IMR-90 (cell line): ENCODE data around the gene DZIP3. TPM values are rescaled to one million over a fixed set of nuclear protein-coding genes. Genes with fewer than 3 reads are reported as not detected.
A peak's percentile ranks its signal among the peaks of the same experiment; 100 is the strongest.

Experiments used
- ATAC-seq: fragments of 200-7000 bp; cut with Tn5 transposase; 2 replicates; pipeline ENCODE4 v1.9.1; 2020; ENCODE audit warnings: low read depth, mild to moderate bottlenecking, moderate library complexity
- BruUV-seq: library from RNA; stranded (reverse); fragments of 400-500 nt; replicated peaks from 2 replicates; lab custom pipeline; 2021; lab: Mats Ljungman, UMichigan
- CTCF ChIA-PET: fragments of 300-600 bp; formaldehyde crosslinking; extraction: SDS; loops from one replicate; lab custom pipeline; 2021; ENCODE audit warnings: antibody characterized with exemption; lab: Yijun Ruan, JAX
- POLR2A ChIA-PET: fragments of 300-600 bp; sonication (Branson Sonifier 250); formaldehyde crosslinking; loops from one replicate; lab custom pipeline; 2022; ENCODE audit warnings: antibody characterized with exemption; ENCODE audit not compliant: unreplicated experiment; lab: Charles Lee
- DNase-seq: peaks from one replicate; pipeline ENCODE4 v3.0.0; 2013
- H2AFZ ChIP-seq: replicated peaks from 2 replicates; pipeline ENCODE3; 2013; ENCODE audit warnings: low read length, mild to moderate bottlenecking; ENCODE audit not compliant: poor library complexity
- H2AK5ac ChIP-seq: 2 replicates; pipeline ENCODE4 v1.6.1; 2013; ENCODE audit warnings: low read depth, low read length, inconsistent platforms
- H2AK9ac ChIP-seq: replicated peaks from 2 replicates; pipeline ENCODE3; 2013; ENCODE audit warnings: mild to moderate bottlenecking, low read depth, low read length, moderate library complexity; ENCODE audit not compliant: poor library complexity
- H2BK120ac ChIP-seq: 2 replicates; pipeline ENCODE4 v1.6.1; 2013; ENCODE audit warnings: low read depth, low read length, inconsistent platforms
- H2BK15ac ChIP-seq: 3 replicates; pipeline ENCODE4 v1.6.1; 2013; ENCODE audit warnings: low read depth, low read length, inconsistent platforms
- H2BK20ac ChIP-seq: 2 replicates; pipeline ENCODE4 v1.6.1; 2013; ENCODE audit warnings: low read depth, mild to moderate bottlenecking, inconsistent platforms, low read length, moderate library complexity
- H2BK5ac ChIP-seq: 2 replicates; pipeline ENCODE4 v1.6.1; 2013; ENCODE audit warnings: mild to moderate bottlenecking, low read depth, low read length, inconsistent platforms; ENCODE audit not compliant: poor library complexity, severe bottlenecking
- H3K14ac ChIP-seq: replicated peaks from 2 replicates; pipeline ENCODE4 v1.6.1; 2013; ENCODE audit warnings: low read depth, low read length, inconsistent platforms
- H3K18ac ChIP-seq: 2 replicates; pipeline ENCODE4 v1.6.1; 2013; ENCODE audit warnings: low read depth, low read length, control low read depth
- H3K23ac ChIP-seq: 2 replicates; pipeline ENCODE4 v1.6.1; 2013; ENCODE audit warnings: low read depth, low read length, inconsistent platforms
- H3K27ac ChIP-seq: 2 replicates; pipeline ENCODE4 v1.5.1; 2013; ENCODE audit warnings: mild to moderate bottlenecking, control low read depth, low read length; ENCODE audit not compliant: insufficient read depth
- H3K27me3 ChIP-seq: 2 replicates; pipeline ENCODE4 v1.6.1; 2013; ENCODE audit warnings: low read length; ENCODE audit not compliant: control insufficient read depth, insufficient read depth
- H3K36me3 ChIP-seq: 2 replicates; pipeline ENCODE4 v1.6.1; 2013; ENCODE audit warnings: low read length, mixed read lengths; ENCODE audit not compliant: control insufficient read depth, insufficient read depth
- H3K4ac ChIP-seq: 2 replicates; pipeline ENCODE4 v1.6.1; 2013; ENCODE audit warnings: low read depth, low read length, inconsistent platforms
- H3K4me1 ChIP-seq: 2 replicates; pipeline ENCODE4 v1.6.1; 2013; ENCODE audit warnings: low read length, mixed read lengths; ENCODE audit not compliant: control insufficient read depth, insufficient read depth
- H3K4me2 ChIP-seq: 2 replicates; pipeline ENCODE4 v1.6.1; 2013; ENCODE audit warnings: low read depth, mild to moderate bottlenecking, control low read depth, low read length, moderate library complexity
- H3K4me3 ChIP-seq: 2 replicates; pipeline ENCODE4 v1.5.1; 2013; ENCODE audit warnings: low read depth, mild to moderate bottlenecking, control low read depth, low read length, moderate library complexity; ENCODE audit not compliant: insufficient read depth
- H3K56ac ChIP-seq: 2 replicates; pipeline ENCODE4 v1.6.1; 2013; ENCODE audit warnings: low read length, inconsistent platforms; ENCODE audit not compliant: insufficient read depth; ENCODE audit errors: extremely low read depth
- H3K79me1 ChIP-seq, 2 experiments: 2 replicates each; pipeline ENCODE4 v1.6.1; 2013; ENCODE audit warnings: low read length in 2 of 2, inconsistent platforms in 1 of 2, low read depth in 1 of 2
- H3K9ac ChIP-seq: 2 replicates; pipeline ENCODE4 v1.6.1; 2013; ENCODE audit warnings: low read depth, low read length, control low read depth
- H3K9me1 ChIP-seq: 2 replicates; pipeline ENCODE4 v1.6.1; 2013; ENCODE audit warnings: low read length, inconsistent platforms; ENCODE audit not compliant: insufficient read depth
- H3K9me3 ChIP-seq: 2 replicates; pipeline ENCODE4 v1.6.1; 2013; ENCODE audit warnings: low read length; ENCODE audit not compliant: control insufficient read depth, insufficient read depth
- H4K20me1 ChIP-seq: 2 replicates; pipeline ENCODE4 v1.6.1; 2013; ENCODE audit warnings: low read length, inconsistent platforms; ENCODE audit not compliant: insufficient read depth
- H4K5ac ChIP-seq: 2 replicates; pipeline ENCODE4 v1.6.1; 2013; ENCODE audit warnings: mild to moderate bottlenecking, low read depth, low read length, control low read depth
- H4K8ac ChIP-seq, 2 experiments: 2 replicates each; pipeline ENCODE4 v1.6.1; 2013; ENCODE audit warnings: low read depth in 2 of 2, low read length in 2 of 2, control low read depth in 1 of 2, inconsistent platforms in 1 of 2
- H4K91ac ChIP-seq: 2 replicates; pipeline ENCODE4 v1.6.1; 2013; ENCODE audit warnings: low read depth, low read length, inconsistent platforms; ENCODE audit not compliant: insufficient read depth
- MAFK ChIP-seq: IDR thresholded peaks from 2 replicates; pipeline ENCODE4 v1.6.1; 2012; ENCODE audit warnings: low read depth, low read length, improper control_type of control experiment
- USF2 ChIP-seq: fragments of 150-350 bp; IDR thresholded peaks from 2 replicates; pipeline ENCODE4 v1.6.1; 2017; ENCODE audit warnings: mild to moderate bottlenecking, antibody characterized with exemption, low read length, low read depth
- WGBS, 2 experiments: methylation state at CpG; one replicate each; pipeline versions ENCODE4 v1.1.5 to v1.1.7; 2013; ENCODE audit warnings: missing lambda C conversion rate in 2 of 2; ENCODE audit not compliant: insufficient read length in 1 of 2; ENCODE audit errors: extremely low coverage in 2 of 2; 5-methylcytosine and 5-hydroxymethylcytosine counted together
- dilution Hi-C: fragments of 300-500 bp; cut with HindIII; formaldehyde crosslinking; loops from one replicate; pipeline ENCODE4 v1.14.3; 2018; ENCODE audit warnings: low sequenced_read_pairs; ENCODE audit not compliant: unreplicated experiment
- in situ Hi-C: fragments of 300-500 bp; cut with MboI; formaldehyde crosslinking; loops from 3 replicates; pipeline ENCODE4 v1.14.3; 2019; ENCODE audit warnings: low sequenced_read_pairs, inconsistent platforms, mixed read lengths
- intact Hi-C: fragments of 100-400 bp; cut with micrococcal nuclease; formaldehyde crosslinking; loops from 2 replicates; pipeline ENCODE4 v1.10.0; 2022
- polyA plus RNA-seq, 3 experiments: library from polyadenylated mRNA; depleted of rRNA; stranded (reverse); fragments of >200 nt; gene quantifications; 2 replicates each; pipeline ENCODE4 v1.2.3, GENCODE V29; 2012; ENCODE audit warnings: low replicate concordance in 1 of 3
- total RNA-seq: library from RNA; depleted of rRNA; stranded (reverse); fragments of >200 nt; gene quantifications from 2 replicates; pipeline ENCODE4 v1.2.3, GENCODE V29; 2012

DZIP3 gene
- total and polyA plus RNA-seq, 2 of the 4 experiments (the other 2 are of a cell fraction) = 7.0 to 9.9 TPM

GRCh38 chr3:108555966-108556581 is 33.4 kb upstream of the DZIP3 start:
- Histone ChIP-seq H2AFZ (no peak overlapping the region), H2BK5ac (no peak overlapping the region), H3K9ac (no peak overlapping the region), H3K14ac (no peak overlapping the region), H3K27ac (no peak overlapping the region), H3K9me3 (no peaks in the 10 kb centered on the region), H3K56ac (no peak overlapping the region), H4K91ac (no peak overlapping the region), H4K8ac (no peak overlapping the region), H3K9me1 (no peaks in the 10 kb centered on the region), H3K4me1 (peaks cover 4% of the 10 kb centered on the region; the same call in 1 of the 2 replicates), H3K18ac (no peak overlapping the region), H3K4me3 (no peak overlapping the region), H3K27me3 (no peaks in the 10 kb centered on the region), H2BK120ac (no peak overlapping the region), H3K36me3 (no peaks in the 10 kb centered on the region; the same call in 1 of the 2 replicates), H3K23ac (no peak overlapping the region), H3K4me2 (no peak overlapping the region), H2AK5ac (no peak overlapping the region), H4K20me1 (no peaks in the 10 kb centered on the region), H3K4ac (no peak overlapping the region), H2AK9ac (no peak overlapping the region), H4K5ac (no peak overlapping the region), H3K79me1 (no peaks in the 10 kb centered on the region; a peak in 1 of 4 replicates), H2BK15ac (no peak overlapping the region), H2BK20ac (no peak overlapping the region)
- ChIA-PET POLR2A (no interaction called here), CTCF (no interaction called here)
- ATAC-seq (no peak), DNase-seq (no peak)
- no CpG with 5 or more reads among the region's 2 CpGs for whole genome bisulfite sequencing, 2 experiments
- no TSS peak for BruUV-seq
- intact Hi-C loops = loop anchor here (10.0 kb wide), 2 partner anchors 391 to 491 kb away; no protein-coding TSS in a partner anchor
- dilution Hi-C loops = no loop called here
- peak; percentile 59; the same call in 1 of the 2 replicates for TF ChIP-seq MAFK
- TF ChIP-seq USF2 = no peak
- in situ Hi-C loops = loop anchor here (10.0 kb wide), 1 partner anchor 1321 kb away; no protein-coding TSS in a partner anchor
